UCSD-AML1 (cell line): Measurements from ENCODE around the gene CLPSL1.

Experiments used
- DNase-seq: peaks from one replicate; lab custom pipeline; 2025; ENCODE audit not compliant: unreplicated experiment; lab: John Stamatoyannopoulos, UW

CLPSL1 gene

DNA sequence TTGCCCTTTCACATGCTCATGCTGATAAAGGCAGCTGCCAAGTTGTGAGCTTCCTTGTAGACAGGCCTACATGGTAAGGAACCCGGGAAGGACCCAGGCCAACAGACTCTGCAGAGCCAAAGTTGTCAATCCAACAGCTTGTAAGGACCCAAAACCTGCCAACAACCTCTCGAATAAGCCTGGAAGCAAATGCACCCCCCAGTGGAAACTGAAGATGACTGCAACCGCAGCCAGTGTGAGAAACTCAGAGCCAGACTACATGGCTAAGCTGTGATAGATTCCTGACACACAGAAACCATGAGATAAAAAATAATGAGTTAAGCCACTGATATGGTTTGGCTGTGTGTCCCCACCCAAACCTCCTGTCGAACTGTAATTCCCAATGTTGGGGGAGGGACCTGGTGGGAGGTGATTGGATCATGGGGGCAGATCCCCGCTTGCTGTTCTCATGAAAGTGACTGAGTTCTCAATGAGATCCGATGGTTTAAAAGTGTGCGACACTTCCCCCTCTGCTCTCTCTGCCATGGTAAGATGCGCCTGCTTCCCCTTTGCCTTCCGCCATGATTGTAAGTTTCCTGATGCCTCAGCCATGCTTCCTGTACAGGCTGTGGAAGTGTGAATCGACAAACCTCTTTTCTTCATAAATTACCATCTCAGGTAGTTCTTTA lies 23.2 kb upstream of the CLPSL1 start:
- peak; percentile 56 for DNase-seq

DNA sequence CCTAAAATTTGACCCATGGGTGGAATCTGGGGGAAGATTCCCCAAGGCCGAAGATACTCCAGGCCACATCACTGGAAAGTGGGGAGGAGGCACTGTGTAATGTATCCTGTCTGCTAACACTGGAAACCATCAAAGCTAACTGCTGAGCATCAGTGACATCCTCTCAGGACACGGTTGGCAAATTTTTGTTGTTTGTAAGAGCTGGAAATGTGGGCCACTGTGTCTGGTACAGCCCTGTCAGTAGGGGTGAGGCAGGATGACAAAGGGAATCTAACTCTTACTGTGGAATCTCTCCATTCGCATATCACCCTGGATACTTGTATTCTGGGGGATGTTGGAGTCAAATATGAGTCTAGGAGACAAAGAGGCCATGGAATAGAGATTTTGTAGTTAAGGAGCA lies 21.4 kb upstream of the CLPSL1 start:
- no peak for DNase-seq

DNA sequence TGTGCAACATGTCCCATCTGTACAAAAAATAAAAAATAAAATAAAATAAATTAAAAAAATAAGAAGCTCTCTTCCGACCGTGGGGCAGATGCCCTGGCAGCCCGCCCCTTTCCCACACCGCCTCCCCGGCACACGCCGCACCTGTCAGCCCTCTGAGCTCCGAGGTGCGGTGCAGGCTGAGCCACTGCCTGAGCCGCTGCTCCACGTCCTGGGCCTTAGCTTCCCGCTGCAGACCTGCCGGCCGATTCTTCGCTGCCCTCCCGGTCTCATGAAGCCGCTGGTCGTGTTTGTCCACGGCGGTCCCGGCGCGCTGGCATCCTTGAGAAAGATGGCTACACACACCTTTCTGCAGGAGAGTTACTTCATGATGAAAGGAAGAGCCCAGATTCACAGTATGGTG lies 15.1 kb upstream of the CLPSL1 start:
- DNase-seq = no peak

DNA sequence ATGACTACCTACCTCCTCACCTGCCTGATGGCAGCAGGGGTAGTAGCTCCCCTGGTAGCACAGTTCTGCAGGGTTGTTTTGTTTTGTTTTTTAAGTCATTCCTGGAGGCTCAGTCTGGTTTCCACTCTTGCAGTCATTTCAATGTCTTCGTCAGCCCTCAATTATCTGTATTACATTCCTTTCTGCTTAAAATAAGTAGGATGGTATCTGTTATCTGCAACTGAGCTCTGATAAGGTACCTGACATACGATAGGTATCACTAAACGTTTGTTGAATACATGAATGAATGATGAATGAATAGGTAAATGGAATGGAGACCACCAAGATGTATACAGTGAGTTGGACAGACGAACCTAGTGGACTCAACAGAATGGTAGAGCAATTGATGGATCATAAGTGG lies 11.6 kb upstream of the CLPSL1 start:
- DNase-seq = no peak

DNA sequence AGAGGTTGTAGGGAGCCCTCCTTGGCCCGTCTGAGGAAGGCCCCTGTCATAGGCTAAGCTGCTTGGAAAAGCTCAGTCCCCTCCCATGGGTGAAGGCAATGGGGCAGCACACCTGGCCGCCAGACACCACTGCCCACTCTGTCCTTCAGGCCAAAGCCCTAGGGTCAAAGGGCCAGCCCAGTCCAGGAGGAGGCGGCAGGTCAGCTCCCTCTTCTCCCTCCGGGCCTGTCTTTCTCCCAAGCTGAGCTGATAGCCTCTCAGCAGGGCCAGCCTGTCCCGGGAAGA lies 9.5 kb upstream of the CLPSL1 start:
- DNase-seq = no peak

DNA sequence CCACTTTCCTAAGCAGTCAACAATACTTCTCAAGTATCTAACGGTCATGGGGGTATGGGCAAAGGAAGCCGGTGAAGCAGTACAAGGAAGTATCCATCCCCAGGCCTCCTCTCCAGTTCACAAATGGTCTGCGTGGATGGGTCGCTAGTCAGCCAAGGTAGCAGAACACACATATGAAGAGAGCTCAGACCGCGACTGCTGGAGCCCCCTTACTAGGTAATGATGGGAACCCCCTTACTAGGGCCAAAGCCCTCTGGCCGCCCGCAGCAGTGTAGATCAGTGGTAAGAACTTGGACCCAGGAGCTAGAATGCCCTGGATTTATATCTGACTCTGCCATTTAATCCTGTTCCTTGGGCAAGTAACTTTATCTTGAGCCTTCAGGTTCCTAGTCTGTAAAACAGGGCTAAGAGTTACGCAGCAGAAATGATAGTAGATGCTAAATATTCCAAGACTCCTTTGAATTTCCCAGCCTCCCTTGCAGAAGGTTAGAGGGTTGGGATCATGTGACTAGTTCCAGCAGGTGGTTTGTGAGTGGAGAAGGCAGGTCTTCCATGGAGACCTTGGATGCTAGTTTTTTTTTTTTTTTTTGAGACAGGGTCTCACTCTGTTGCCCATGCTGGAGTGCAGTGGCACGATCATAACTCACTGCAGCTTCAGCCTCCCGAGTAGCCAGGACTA lies 6.6 kb upstream of the CLPSL1 start:
- no peak for DNase-seq

DNA sequence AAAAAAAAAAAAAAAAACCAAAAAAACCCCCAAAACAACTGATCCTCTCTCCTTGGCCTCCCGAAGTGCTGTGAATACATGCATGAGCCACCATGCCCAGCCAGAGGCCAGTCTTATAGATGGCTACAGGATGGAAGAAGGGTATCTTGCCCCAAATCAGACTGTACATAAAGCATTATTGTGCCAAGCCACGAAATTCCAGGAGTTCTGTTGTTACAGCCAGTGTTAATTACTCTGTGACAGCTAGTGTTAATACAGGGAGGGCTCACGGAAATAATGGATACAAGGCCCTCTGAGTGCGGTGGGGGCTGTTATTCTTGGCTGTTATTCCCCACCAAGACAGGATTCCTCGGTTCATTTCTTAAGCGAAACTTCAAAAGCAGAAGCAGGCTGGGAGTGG lies 5.8 kb upstream of the CLPSL1 start:
- DNase-seq = no peak

DNA sequence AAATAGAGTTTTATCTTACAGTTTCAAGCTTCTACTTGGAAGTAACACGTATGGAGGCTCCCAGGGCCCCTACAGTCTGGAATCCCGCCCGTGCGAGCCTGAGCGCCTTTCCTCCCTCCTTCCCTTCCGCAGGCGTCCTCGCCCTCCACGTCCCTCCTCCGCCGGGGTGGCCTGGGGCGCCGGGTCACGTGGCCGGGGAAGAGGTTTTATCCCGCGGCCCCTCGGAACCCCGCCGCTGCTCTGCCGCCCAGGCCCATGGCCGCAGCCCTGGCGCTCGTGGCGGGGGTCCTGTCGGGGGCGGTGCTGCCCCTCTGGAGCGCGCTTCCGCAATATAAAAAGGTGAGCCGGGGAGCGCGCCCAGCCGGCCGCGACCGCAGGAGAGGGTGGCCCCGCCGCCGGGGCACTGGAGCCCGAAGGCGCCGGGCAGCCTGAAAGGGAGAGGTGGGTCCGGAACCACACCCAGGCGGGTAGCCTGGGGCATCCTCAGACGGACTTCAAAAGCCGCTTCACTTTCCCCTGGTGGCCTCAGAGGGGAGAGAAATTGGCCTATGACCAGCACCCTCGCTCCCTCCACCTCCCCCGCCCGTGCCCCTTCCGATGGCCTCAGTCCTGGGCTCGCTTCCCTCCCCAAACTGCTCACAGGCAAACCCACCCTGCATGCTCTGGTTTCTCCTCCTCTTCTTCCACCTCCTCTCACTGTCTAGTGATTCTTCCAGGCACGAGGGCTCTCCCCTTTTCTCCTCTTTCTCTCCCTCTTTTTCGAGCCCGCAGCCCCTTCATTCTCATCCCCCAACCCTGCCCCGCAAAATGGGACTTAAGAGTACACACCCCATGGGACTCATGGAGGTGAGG lies 4.2 kb upstream of the CLPSL1 start, which contains the start of gene CLPSL2:
Gene CLPSL2, plus strand, starts transcription at position 235 of the 852 bp plus-strand sequence. Its CDS starts 21 bp downstream, at position 256.
- DNase-seq = no peak

DNA sequence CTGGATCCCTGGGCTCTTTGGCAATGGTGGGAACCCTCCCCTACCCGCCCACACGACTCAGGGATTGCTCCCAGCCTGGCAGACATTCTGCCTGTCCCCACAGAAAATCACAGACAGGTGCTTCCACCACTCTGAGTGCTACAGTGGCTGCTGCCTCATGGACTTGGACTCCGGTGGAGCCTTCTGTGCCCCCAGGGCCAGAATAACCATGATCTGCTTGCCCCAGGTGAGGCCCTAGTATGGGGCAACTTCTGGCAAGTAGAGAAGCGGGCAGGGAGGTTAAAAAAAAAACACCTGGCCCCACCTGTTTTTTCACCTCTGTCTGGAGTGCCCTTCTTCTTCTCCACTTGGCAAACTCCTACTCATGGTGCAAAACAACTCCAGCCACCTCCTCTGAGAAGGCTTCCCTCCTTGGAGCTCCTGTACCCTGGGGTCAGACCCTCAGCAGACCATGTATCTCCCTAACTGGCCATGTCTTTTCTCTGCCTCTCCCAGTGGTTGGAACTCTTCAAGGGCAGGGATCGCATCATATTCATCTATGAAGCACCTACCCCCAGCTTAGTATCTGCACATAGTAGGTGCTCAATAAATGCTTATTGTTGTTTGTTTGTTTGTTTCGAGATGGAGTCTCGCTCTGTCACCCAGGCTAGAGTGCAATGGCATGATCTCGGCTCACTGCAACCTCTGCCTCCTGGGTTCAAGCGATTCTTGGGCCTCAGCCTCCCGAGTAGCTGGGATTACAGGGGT lies 3.3 kb upstream of the CLPSL1 start:
- DNase-seq = no peak

DNA sequence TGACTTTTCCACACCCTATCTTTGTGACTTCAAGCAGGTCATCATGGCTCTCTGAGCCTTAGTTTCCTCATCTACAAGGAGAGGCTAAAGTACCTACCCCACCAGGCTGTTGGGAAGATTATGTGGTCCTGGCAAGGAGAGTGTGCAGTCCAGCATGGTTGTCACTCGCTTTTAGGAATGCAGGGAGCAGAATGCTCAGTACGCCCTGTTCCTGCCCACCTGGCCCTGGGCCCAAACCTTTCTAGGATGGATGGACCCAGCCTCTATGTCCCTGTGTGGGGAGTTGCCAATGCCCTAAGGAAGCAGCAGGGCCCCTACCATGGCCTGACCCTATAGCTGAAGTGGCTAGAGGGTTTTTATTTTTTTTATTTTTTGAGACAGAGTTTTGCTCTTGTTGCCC lies 2.4 kb upstream of the CLPSL1 start:
- no peak for DNase-seq

DNA sequence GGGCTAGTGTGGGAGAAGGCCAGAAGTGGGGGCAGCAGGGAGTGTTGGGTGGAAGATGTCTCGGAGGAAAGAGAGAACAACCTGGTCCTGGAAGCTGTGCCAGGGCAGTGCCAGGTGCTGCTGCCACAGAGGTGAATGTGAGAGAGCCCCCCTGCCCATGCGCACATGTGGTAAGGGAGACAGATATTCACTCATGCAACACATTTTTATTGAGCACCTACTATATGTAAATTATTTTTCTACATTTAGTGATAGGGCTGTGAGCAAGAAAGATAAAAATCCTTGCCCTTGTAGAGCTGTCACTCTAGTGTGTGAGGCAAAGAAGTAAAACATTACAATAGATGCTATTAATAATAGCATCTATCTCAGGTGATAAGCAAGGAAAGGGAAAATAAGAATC lies 471 bp downstream of the CLPSL1 start:
- no peak for DNase-seq

DNA sequence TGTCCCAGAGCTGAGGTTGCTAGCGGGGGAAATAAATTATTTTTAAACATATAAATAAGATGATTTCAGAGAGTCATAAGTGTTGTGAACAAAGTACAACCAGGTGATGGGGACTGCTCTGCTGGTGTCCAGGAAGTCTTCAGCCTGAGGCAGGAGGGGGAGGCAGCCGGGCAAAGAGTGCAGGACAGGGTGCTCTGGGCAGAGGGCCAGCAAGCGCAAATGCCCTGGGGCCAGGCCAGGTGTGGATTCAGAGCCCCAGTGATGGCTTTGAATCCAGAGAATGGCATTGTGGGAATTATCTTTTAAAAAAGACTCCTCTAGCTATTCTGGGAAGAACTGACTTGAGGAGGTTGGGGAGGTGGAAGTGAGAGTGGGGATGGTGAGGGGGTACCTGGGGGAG lies 1.6 kb downstream of the CLPSL1 start:
- no peak for DNase-seq

DNA sequence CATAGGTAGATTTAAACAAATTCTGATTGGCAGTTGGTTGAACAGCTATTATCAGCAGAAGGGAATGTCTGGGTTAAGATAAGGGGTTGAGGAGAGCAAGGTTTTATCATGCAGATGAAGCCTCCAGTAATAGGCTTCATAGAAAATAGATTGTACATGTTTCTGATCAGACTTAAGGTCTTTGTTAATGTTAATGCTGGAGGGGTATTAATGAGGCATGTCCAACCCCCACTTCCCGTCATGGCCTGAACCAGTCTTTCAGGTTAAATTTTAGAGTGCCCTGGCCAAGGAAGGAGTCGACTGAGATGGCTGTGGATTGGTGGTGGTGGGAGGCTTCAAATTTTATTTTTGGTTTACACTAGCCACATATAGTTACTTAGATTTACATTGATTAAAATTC lies 3.4 kb downstream of the CLPSL1 start:
- DNase-seq = no peak

DNA sequence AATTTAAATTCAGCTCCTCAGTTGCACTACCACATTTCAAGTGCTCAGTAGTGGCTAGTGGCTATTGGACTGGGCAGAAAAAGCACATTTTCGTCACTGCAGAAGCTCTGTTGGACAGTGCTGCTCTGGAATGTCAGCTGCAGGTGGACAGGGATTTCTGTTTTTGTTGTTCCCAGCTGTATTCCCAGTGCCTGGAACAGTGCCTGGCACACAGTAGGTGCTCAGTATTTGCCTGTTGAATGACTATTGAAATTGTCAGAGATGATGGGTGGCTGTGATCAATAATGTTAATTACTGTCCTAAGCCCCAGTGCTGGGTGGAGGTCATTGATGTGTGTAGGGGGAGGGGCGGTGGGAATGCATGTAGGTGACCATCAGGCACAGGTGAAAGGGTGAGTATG lies 5.5 kb downstream of the CLPSL1 start:
- no peak for DNase-seq

DNA sequence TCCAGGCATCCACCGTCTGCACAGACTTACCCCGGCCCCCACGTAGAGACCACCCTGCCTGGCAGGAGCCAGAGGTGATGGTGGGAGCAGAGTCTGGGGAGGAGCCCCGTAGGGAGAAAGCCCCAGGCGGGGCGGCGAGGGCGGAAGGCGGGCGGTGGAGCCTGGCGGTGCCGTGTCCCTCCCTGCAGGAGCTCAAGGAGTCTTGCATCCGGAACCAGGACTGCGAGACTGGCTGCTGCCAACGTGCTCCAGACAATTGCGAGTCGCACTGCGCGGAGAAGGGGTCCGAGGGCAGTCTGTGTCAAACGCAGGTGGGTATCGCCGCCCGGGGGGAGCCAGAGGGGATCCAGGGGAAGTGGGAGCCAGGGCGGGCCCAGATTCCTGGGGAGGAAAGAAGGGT lies 6.0 kb downstream of the CLPSL1 start:
- no peak for DNase-seq

DNA sequence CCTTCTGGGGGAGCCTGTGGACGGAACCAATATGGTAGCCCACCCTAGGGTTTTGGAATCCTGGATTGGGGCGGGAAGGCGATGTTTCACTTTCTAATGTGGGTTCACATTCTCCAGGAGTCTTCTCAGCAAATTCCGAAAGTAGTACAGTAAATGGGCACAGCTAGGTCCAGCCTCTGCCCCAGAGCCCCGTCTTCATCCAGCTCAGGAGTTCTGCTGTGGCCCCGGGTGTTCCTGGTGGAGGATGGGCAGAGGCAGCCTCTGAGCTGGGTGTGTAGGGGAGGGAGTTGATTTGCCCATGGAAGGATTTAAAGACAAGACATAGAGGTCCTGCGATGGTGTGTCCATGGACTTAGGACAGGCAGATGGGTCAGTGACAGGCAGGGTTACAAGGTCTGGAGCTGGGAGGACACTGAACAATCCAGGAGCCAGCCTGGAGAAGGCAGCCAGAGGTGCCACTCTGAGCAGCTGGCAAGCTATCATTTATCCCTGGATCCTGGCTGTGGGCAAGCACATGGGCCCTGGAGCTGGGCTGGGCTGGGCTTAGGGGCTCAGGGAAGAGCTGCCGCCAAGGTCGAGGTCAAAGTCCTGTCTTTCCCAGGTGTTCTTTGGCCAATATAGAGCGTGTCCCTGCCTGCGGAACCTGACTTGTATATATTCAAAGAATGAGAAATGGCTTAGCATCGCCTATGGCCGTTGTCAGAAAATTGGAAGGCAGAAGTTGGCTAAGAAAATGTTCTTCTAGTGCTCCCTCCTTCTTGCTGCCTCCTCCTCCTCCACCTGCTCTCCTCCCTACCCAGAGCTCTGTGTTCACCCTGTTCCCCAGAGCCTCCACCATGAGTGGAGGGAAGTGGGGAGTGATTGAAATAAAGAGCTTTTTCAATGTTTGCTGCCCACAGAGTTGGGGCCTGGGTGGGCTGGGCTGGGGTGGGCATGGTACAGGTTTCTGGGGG lies 6.7 kb downstream of the CLPSL1 start:
- DNase-seq = no peak

DNA sequence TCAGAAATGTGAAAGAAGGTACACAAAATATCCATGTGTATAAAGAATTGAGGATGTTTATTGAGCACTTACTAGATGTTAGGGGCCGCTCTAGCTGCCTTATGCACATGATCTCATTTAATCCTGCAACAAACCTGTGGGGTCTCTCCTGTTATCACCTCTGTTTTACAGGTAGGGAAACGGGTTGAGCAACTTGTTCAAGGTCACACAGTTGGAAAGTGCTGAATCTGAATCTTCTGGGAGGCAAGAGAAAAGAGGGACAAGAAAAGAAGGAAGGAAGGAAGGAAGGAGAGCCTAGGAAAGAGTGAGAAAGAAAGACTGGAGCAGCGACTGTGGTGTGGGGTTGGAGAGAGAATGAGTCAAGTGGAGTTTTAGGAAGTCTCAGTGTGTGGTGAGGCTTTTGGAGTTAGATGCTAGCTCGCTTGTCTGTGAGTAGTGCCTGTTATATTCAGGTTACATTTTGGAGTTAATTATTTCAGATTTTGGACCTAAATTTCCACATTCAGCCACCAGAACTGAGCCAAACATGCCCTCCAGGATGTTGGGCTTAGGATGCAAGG lies 7.7 kb downstream of the CLPSL1 start:
- DNase-seq = no peak

DNA sequence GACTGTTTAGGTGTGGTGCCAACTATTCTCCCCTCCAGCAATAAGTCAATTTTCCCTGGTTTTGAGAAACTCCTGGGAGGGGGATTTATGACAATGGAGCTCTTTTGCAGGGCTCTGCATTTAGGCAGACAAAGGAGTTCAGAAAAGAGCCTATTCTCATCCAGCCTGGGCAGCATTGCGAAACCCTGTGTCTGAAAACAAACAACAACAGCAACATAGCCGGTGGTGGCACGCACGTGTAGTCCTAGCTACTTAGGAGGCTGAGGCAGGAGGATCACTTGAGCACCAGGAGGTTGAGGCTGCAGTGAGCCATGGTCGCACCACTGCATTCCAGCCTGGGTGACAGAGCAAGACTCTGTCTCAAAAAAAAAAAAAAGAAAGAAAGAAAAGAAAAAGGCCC lies 9.9 kb downstream of the CLPSL1 start:
- DNase-seq = no peak

DNA sequence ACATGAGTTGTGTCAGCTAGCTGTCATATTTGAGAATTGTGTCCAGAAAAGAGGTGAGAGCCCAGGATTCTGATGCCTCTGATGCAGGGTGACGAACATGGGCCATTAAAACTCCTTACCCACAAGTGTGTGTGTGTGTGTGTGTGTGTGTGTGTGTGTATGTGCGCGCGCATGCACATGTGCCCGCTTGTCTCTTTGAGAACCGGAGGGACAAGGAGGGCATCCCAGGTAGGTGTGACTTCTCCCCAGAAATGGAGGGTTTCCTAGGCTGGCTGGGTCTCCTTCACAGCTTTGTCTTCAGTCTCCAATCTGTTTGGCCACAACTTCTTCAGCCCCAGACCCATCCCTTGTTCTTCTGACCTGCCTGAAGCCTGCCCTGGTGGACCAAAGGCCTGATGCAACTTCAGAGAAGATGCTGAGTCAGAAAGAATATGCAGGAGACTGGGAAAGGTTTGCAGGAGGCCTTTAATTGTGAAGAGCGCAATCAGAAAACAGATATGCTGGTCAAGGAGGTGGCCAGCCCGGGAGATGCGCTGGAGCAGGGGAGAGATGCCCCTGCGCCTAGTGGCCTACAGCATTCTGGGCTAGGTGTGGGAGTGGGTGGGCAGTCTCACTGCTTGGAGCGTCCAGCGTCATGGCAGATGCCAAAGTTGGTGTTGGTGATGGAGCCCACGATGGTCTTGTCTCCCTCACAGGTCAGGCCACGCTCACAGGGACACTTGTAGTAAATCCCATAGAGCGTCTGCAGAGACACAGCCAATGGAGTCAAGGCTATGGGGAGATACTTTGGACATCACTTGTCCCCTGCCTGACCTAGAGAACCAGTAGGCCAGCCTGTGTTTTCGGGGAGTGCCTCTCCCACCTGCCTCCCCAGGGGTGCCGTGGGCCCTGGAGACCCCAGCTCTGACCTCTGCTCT lies 14.0 kb downstream of the CLPSL1 start:
- DNase-seq = no peak
